NAMALWA (cell line): ENCODE results near the gene DDN.

Source experiments
- DNase-seq: peaks from one replicate; pipeline ENCODE4 v3.0.0-alpha.2; 2015; ENCODE audit warnings: low spot score

DDN gene

DNA sequence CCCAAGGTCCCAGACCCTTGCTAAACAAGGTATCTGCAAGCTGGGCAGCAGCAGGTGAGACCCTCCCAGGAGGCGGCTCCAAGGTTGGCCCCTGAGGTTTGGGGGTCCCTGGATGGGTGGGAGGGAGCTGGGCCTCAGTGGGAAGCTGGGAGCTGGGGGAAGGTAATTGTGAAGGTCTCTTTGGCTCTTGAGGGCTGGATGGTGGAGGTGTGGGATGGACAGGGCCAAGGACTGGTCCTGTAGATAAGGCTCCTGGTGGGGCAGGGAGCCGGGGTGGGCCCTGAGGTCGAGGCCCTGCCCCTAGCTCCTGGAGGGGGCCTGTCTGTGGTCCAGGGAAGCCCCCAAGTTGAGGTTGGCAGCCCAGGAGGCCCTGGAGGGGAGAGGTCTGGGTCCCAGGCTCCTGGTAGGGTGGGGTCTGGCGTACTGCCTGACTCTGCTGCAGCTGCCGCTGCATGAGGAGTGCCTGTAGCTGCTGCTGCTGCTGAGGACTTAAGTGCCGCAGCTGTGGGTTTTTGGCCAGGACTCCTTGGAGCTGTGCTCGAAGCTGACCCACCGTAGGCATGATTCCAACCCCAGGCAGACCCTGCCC, 32.5 kb upstream of the DDN start:
- DNase-seq: no peak

- no peak for DNase-seq
Observed at GRCh38 chr12:49030714-49031572, 31.8 kb upstream of the DDN start.

- DNase-seq: no peak
Observed at GRCh38 chr12:49030119-49030518, 30.9 kb upstream of the DDN start.

DNA sequence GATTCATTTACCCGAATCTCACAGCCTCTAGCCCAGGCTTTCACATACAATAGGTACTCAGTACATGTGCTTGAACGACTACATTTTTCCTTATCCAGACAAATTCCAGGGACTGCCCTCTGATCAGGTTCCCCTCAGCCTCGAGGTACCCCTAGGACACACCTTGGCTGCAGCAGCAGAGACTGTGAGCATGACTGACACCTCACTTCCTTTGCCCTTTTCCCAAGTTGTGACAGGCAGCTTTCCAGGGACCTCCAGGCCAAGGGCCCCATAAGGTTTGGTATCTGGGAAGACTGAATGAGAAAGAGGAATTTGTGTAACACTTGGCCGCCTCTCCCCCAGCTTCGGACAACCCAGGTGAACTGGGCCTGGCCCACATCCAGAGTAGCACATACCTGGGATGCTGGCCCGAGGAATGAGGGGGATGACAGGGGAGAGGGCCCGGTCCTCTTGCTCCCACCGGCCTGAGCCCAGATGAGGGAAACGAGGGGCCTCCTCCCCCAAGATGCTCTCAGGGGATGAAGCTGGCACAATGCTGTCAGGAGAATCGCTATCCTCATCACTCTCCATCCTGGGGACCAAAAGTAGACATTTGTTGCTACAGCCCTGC, 29.6 kb upstream of the DDN start:
- no peak for DNase-seq

DNA sequence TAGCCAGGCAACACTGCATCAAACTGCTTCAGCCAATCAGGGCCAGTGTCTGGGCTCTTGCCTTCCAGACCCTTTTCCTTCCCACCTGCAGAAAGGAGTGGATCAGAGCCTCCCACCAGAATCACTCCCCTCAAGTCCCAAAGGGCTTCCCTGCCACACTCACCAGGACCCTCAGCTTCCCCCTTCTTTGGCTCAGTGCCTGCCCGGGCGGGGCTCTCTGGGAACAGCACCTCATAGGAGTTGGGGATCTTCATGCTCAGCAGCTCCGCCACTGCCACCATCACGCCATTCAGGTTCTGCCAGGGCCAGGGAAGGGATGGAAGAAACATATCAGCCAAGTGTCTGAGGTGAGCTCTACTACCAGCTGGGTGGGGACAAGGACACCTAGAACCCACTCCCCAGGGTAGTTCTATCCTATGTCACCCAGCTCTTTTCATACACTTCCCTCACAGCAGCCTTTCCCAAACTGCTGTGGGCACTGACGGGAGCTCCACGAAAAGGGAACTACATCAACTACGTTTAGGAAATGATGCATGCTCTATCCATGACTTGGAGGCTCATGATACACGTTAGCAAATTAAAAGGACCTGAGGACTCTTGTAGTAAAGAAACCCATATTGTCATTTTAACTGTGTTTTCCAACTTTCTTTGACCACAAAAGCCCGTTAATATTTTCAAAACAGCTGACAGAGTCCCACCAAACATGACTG, 28.8 kb upstream of the DDN start:
- no peak for DNase-seq

DNA sequence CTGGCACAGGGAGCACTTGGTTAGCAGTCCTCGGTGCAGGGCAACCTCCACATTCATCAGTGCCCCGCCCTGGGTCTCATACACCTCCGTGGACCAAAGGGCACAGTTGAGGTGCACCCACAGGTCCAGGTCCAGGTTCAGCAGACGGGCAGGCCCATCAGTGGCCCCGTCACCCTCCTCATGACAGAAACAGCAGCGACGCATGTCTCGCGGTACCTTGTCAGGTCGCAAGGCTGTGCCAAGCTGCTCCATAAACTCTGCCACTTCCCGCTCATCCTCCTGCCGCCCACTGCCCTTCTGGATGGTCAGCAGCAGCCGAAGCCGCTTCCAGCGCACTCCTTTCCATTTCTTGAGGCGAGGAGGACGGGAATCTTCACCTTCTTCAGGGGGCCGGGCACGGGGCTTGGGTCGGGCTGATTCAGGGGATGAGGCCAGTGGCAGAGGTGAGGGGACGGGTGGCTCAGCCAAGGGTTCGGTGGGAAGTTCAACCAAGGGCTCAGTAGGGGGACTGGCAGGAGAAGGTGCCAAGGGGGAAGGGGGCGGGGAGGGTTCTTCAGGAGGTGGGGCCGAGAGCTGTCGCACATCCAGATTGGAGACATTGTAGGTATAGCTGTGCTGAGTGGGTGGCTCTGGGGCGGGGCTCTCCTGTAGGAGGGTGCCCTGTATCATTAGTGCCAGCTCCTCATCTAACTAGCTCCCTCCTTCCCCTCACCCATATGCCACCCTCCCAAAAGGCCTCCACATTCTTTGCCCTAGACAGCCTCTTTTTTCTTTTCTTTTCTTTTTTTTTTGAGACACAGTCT, 27.7 kb upstream of the DDN start:
- DNase-seq: no peak

GRCh38 chr12:49026101-49026500, 26.9 kb upstream of the DDN start:
- no peak for DNase-seq

GRCh38 chr12:49025463-49025862, 26.3 kb upstream of the DDN start:
- no peak for DNase-seq

DNA sequence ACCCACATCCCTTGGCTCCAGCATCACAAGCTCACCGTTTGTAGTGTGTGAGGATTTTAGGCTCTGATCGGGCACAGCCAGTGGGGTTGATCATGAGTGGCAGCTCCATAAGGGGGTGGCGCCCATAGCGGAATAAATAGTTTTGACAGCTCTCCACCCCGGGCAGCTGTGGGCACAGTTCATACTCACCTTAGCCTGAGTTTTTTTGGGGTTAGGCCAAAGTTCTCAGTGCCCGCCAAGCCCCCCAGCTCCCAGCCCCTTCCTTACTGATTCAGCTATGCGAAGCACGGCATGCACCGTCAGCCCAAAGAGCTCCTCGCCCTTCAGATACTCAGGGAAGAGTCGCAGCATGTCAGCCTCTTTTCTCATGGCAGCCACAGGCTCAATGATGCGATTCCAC, 25.4 kb upstream of the DDN start:
- no peak for DNase-seq

- DNase-seq: no peak
Observed at GRCh38 chr12:49023812-49024211, 24.6 kb upstream of the DDN start.

DNA sequence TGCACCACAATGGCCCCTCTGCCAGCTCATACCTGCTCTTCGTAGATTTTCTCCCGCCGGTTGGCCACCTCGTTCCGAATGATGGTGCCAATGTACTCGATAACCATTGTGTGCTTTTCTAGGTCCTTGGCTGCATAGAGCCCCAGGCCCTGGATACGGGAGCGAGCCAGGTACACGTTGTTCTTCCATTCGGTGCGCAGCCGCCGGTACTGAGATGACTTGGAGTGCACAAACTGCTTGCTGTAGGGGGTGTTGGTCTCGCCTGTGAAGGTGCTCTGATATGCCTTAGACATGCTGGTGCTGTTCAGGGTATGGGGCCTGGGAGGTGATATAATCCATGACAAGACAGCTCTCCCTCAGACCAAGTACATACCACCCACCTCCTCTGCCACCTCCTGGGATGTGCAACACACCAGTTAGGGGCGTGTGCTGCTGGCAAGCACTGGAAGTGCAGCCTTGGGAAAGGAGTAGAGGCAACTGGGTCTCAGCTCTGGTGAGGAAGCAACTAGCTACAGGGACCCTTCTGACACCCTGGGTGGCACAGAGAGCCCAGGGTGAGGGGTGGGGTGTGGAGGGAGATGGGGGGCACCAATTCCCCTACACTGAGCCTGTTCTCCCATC, 23.5 kb upstream of the DDN start:
- no peak for DNase-seq

DNA sequence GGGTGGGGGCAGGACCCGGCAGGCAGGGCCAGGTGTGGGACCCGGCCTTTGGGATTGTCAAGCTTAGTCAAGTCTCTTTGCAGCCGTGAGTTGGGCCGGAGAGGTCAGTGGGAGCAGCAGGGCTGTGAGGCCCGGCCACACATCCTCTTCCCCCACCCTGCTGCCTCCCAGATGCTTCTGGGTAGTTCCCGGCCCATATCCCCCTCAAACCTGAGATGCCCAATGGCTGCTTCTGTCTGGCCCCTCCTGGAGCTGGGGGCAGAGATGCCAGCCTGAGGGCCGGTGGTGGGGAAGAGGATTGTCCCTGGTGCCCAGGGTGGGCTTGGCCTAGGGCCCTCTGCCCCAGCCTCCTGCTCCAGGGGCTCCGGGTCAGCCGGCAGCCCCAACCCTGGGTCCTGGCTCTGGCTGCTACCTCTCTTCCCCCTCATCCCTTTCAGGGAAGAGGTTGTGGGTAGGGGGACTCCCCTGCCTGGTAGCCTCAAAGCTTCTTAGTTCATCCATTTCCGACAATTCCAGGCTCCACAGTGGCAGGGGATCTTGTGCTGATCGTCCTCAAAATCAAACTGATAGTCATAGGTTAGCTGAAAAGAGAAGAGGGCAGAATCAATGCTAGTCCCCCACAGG, 22.2 kb upstream of the DDN start:
- no peak for DNase-seq

DNA sequence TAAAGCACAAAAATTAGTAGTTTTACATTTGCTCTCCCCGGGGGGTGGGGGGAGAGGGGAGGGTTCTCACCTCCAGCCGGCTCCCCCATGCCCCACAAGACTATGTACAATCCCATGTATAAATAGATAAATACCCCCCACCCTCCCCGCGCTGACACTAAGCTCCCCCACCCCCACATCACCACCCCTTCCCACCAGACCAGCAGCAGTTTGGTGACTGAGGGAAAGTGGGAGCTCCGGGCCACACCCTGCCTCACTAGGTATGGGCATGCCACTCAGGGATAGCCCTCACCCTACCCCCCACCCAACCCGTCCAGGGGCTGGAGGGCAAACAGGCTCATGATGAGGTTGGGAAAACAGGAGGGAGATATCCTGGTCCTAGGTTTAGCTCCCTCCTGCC, 21.3 kb upstream of the DDN start:
- DNase-seq: no peak

DNA sequence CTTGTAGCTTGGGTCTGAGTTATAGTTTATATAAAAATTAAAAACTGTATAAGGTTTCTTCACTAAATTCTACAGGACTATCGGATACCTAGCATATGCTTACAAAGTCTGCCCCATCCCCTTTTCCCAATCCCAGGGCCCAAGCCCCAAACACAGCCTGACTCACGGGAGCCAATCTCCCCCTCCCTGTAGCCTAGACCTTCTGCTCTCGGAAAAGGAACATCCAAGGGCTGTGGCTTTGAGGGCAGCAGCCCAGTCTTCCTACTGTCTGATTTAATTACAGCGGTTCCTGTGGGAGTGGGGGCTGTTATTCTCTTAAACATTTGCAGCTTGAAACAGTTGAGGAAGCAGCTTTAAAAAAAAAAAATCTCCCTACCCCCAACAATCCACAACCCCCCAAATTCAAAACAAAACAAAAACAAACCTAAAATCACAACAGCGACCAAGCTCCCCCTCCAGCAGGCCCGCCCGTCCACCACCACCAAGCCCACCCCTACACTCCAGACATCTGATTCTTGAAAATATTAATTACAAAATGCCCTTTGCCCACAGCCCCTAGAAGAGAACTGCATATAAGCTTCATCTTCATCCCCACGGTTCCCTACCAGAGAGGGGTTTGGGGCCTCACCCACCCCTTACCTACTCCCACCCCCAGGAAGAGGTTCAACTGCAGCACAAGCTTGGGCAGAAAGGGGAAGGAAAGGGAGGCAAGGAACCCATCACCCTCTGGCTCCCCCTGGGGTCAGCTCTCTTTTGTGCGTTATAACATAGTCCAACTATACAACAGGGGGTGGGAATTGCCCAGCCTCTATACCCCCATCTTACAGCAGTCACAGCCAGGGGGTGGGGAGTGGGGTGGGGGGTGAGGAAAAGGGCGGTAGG, 20.5 kb upstream of the DDN start:
- DNase-seq: peak; percentile 87

GRCh38 chr12:49019120-49019430, 19.9 kb upstream of the DDN start:
- no peak for DNase-seq

DNA sequence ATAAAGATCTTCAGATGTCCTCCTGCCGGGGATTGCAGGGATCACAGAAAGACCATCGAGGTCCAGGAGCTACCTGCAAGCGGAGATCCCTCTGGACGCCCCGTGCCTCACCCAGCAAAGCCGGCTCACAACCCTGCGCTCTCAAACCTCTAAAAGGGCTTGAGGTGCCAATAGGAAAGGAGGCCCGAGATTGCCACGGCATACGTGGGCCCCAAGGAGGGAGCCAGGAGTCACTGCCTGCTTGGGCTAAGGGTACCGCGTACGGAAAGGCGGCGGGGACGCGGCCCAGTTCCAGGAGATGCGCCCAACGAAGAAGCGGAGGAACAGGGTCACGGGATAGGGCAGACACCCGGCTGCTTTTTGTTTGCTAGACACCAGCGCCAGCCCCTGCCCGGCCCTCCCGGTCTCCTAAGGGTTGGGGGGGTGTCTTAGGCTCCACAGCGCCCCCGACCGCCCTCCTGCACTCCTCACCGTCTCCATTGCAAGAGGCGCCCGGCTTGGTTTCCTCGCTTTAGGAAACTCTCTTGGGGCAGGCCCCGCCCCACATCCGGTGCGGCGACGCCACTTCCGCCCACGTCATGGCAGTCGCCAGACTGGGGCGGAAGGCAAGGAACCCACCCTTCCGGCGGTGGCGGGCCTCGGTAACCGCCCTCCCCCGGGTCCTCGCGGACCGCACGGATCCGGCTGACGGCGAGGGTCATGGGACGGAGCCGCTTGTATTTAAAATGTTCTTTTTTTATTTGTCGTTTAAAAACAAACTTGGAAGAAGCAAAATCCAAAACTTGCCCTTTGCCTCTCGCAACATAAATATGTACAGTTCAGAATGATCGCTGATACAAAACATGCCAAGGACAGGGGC, 19.3 kb upstream of the DDN start, which contains the start of gene PRKAG1:
Gene PRKAG1 (minus strand): TSS at position 516 of the 859 bp plus-strand sequence. CDS start 36 bp downstream, at position 480.
- peak; percentile 98 for DNase-seq

GRCh38 chr12:49017891-49018260, 18.7 kb upstream of the DDN start:
- no peak for DNase-seq

DNA sequence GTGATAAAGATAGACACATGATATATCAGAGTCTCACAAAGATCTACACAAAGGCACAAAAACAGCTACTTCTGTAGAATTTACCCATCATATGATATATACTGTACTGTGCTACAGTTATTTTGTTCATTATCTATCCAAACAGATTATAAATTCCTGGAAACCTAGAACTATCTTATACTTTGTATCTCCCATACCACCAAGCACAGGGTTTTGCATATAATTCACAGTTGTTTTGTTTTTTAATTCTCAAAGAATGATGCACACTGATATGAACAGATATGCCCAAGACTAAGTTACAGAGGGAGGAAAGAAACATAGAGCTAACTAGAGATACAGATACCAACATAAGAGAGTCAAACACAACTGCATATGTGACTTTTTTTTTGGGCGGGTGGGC, 16.0 kb upstream of the DDN start:
- no peak for DNase-seq

GRCh38 chr12:49014547-49014946, 15.4 kb upstream of the DDN start:
- no peak for DNase-seq
